T-helper 2 cell treated with Interferon-gamma antibody and Interleukin-4, amounts not matched to agents 5 μg/mL and 100 μg/mL, for 36 hours (primary cell): ENCODE results near the gene GUCY1A1.

Experiments
- DNase-seq: peaks from one replicate; pipeline ENCODE4 v3.0.0; 2021; ENCODE audit warnings: low spot score
- H3K27ac Mint-ChIP-seq: one replicate; pipeline ENCODE4 v1.8.0; 2021; ENCODE audit warnings: mild to moderate bottlenecking, mixed read lengths
- H3K27me3 Mint-ChIP-seq: one replicate; pipeline ENCODE4 v1.8.0; 2021; ENCODE audit warnings: low read depth, mixed read lengths
- H3K36me3 Mint-ChIP-seq: one replicate; pipeline ENCODE4 v1.8.0; 2021; ENCODE audit warnings: low read depth, mixed read lengths
- H3K4me1 Mint-ChIP-seq: one replicate; pipeline ENCODE4 v1.8.0; 2021; ENCODE audit warnings: low read depth, mixed read lengths
- H3K4me3 Mint-ChIP-seq: one replicate; pipeline ENCODE4 v1.8.0; 2022; ENCODE audit warnings: mild to moderate bottlenecking, moderate library complexity, mixed read lengths
- H3K9me3 Mint-ChIP-seq: one replicate; pipeline ENCODE4 v1.8.0; 2021; ENCODE audit warnings: mixed read lengths

Gene GUCY1A1

GRCh38 chr4:155774033-155774432 is 107.4 kb downstream of the GUCY1A1 start:
- Mint-ChIP-seq H3K27ac (no peak overlapping the region), H3K9me3 (no peaks in the 10 kb centered on the region), H3K27me3 (peaks cover 2% of the 10 kb centered on the region), H3K4me3 (no peak overlapping the region), H3K36me3 (no peaks in the 10 kb centered on the region), H3K4me1 (no peaks in the 10 kb centered on the region)
- DNase-seq, result no peak

DNA sequence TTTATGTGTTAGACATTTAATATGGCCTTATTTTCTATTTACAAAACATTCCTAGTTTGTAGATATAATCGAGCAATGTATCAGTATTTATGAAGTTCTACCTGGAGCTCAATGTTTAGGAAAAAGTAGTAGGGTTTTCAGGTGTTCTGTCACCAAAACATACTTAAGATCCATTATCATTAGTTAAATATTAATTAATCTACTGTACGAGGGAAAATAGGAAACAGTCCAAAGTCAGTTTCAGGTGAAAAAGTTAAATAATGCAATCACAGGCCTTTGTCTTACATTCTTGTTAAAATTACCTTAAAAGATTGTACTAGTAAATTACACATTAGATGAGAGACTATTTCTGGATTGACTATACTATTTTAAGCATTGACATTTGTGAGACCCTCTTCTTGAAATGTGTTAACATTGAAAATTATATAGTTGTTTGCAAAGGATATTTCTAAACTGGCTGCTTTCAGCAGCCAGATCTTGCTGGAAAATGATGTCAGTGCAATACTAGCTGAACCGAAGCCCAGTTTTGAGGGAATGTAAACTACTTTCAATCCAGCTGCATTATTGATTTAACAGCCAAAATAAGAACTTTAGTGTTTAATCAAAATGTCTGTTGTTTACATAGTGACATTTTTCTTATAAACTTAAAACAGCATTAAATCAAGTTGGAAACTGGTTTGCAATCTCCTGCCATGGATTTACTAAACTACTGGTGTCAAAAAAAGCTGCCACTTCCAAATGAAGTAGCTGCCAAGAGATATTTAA is 111.5 kb downstream of the GUCY1A1 start:
- Mint-ChIP-seq H3K36me3 (no peaks in the 10 kb centered on the region), H3K27ac (no peak overlapping the region), H3K27me3 (no peaks in the 10 kb centered on the region), H3K4me3 (no peak overlapping the region), H3K4me1 (no peaks in the 10 kb centered on the region), H3K9me3 (no peaks in the 10 kb centered on the region)
- DNase-seq, result no peak

- no peak for DNase-seq
- no peaks in the 10 kb centered on the region for H3K36me3 Mint-ChIP-seq
- no peak overlapping the region for H3K27ac Mint-ChIP-seq
- H3K27me3 Mint-ChIP-seq, result no peaks in the 10 kb centered on the region
- H3K9me3 Mint-ChIP-seq, result no peaks in the 10 kb centered on the region
- no peak overlapping the region for H3K4me3 Mint-ChIP-seq
- H3K4me1 Mint-ChIP-seq, result no peaks in the 10 kb centered on the region
Measured at GRCh38 chr4:155780775-155781174, 114.1 kb downstream of the GUCY1A1 start.

- no peaks in the 10 kb centered on the region for H3K9me3 Mint-ChIP-seq
- H3K27me3 Mint-ChIP-seq, result no peaks in the 10 kb centered on the region
- no peak overlapping the region for H3K4me3 Mint-ChIP-seq
- no peaks in the 10 kb centered on the region for H3K36me3 Mint-ChIP-seq
- no peak overlapping the region for H3K27ac Mint-ChIP-seq
- DNase-seq, result no peak
- H3K4me1 Mint-ChIP-seq, result no peaks in the 10 kb centered on the region
Measured at GRCh38 chr4:155781249-155781831, 114.7 kb downstream of the GUCY1A1 start.
